ENCODE data around the gene COL15A1. TPM values are rescaled to one million over a fixed set of nuclear protein-coding genes. Genes with fewer than 3 reads are reported as not detected.
"Not testable (repeated sequence)": the region's sequence is repeated elsewhere in the genome, so short reads cannot be mapped to it uniquely, and the experiment has no call there.

The COL15A1 gene
- polyA plus RNA-seq, 3 donors from 2014 or later = 0.36 to 0.85 (median 0.54) TPM

DNA sequence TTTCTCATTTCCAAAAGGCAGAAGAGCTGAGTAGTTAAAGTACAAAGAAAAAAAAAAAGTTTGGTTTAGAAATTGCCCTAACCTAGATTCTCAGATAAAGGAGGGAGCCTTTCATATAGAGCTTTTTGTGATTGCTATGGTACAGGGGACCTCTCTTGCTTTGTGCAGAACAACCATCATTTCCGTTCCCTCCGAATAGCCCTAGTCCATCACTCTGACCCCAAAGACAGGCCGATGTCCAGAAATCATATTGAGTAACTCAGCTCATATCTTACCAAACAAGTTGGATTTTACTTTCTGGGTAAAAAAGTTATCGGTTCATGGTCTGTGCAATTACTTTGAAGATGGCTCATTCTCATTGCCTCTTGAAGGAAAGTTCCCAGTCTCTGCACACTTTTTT is 36.7 kb upstream of the COL15A1 start:
- Mint-ChIP-seq H3K9me3 (no peaks in the 10 kb centered on the region), H3K4me3 (no peak overlapping the region), H3K27me3 (ENCODE audit: low read depth in 3 of 3) (peaks cover 0 to 7% (median 6%) of the 10 kb centered on the region in 3 donors), H3K27ac (no peak overlapping the region), H3K36me3 (no peaks in the 10 kb centered on the region), H3K4me1 (no peaks in the 10 kb centered on the region)
- no peak for DNase-seq

- peaks cover 1 to 7% (median 2%) of the 10 kb centered on the region in 3 donors for H3K27me3 Mint-ChIP-seq (ENCODE audit: low read depth in 3 of 3)
- no peak for DNase-seq
- H3K4me1 Mint-ChIP-seq = no peaks in the 10 kb centered on the region
- H3K36me3 Mint-ChIP-seq = no peaks in the 10 kb centered on the region
- H3K27ac Mint-ChIP-seq = no peak overlapping the region
- no peaks in the 10 kb centered on the region for H3K9me3 Mint-ChIP-seq
- H3K4me3 Mint-ChIP-seq = no peak overlapping the region
These were observed 34.6 kb upstream of the COL15A1 start for GRCh38 chr9:98908897-98909634.

- Mint-ChIP-seq H3K27ac (no peak overlapping the region), H3K9me3 (no peaks in the 10 kb centered on the region)
These were observed 33.8 kb upstream of the COL15A1 start for GRCh38 chr9:98909935-98910334.

GRCh38 chr9:98911042-98911441 is 32.7 kb upstream of the COL15A1 start:
- H3K4me3 Mint-ChIP-seq = no peak overlapping the region
- no peaks in the 10 kb centered on the region for H3K9me3 Mint-ChIP-seq
- no peak for DNase-seq
- H3K4me1 Mint-ChIP-seq = no peaks in the 10 kb centered on the region
- no peaks in the 10 kb centered on the region for H3K36me3 Mint-ChIP-seq
- no peak overlapping the region for H3K27ac Mint-ChIP-seq
- H3K27me3 Mint-ChIP-seq (ENCODE audit: low read depth in 3 of 3) = peaks cover 1 to 4% (median 2%) of the 10 kb centered on the region in 3 donors

More at GRCh38 chr9:98909935-98910334, 33.8 kb upstream of the COL15A1 start:
- Mint-ChIP-seq H3K4me3 (no peak overlapping the region), H3K4me1 (no peaks in the 10 kb centered on the region), H3K36me3 (no peaks in the 10 kb centered on the region), H3K27me3 (ENCODE audit: low read depth in 3 of 3) (peaks cover 1 to 7% (median 2%) of the 10 kb centered on the region in 3 donors)
- DNase-seq = no peak

GRCh38 chr9:98911738-98912137 is 32.0 kb upstream of the COL15A1 start:
- DNase-seq; H3K4me3 Mint-ChIP-seq; H3K27ac Mint-ChIP-seq; H3K36me3 Mint-ChIP-seq; H3K4me1 Mint-ChIP-seq; H3K9me3 Mint-ChIP-seq; H3K27me3 Mint-ChIP-seq (ENCODE audit: low read depth in 3 of 3): not testable (repeated sequence)

DNA sequence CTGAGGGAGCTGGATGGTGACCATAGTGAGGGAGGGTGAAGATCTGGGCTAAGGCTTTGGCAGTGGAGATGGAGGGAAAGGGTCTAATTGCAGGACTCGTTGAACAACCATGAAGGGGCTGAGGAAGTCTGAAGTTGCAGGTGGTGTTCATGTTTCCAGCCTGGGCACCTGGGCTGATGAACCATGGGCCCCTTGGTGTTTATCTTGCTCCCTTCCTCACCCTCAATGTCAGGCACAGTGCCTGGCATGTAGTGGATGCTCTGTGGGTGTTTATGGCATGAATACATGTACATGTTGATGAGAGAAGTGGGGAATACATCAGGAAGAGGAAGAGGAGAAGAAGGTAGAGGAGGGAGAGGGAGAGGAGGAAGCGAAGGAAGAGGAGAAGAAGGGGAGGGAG is 31.3 kb upstream of the COL15A1 start:
- no peaks in the 10 kb centered on the region for H3K36me3 Mint-ChIP-seq
- H3K4me3 Mint-ChIP-seq = no peak overlapping the region
- DNase-seq = no peak
- H3K4me1 Mint-ChIP-seq = no peaks in the 10 kb centered on the region
- H3K9me3 Mint-ChIP-seq = no peaks in the 10 kb centered on the region
- H3K27me3 Mint-ChIP-seq (ENCODE audit: low read depth in 3 of 3) = peaks cover 1 to 4% (median 2%) of the 10 kb centered on the region in 3 donors
- no peak overlapping the region for H3K27ac Mint-ChIP-seq

DNA sequence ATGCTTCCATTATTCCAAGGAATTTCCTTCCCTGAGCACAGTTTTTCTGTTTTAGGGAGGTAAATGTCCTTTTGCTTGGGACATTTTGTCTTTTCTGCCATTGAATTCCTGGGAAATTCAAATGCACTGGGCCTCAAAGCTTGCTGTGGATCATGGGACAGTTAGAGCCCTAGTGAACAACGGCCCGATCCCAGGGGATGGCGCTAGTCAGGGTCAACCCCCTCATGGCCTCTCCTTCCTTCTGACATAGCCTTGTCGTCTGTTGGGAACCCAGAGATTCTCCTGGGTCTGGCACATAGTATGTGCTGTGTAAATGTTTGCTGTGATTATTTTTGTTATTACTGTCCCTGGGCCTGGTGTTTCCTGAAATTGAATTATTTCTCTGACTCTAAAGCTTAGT is 30.7 kb upstream of the COL15A1 start:
- Mint-ChIP-seq H3K9me3 (no peaks in the 10 kb centered on the region), H3K4me3 (no peak overlapping the region), H3K36me3 (no peaks in the 10 kb centered on the region), H3K27me3 (ENCODE audit: low read depth in 3 of 3) (peaks cover 1 to 4% (median 2%) of the 10 kb centered on the region in 3 donors), H3K4me1 (no peaks in the 10 kb centered on the region), H3K27ac (no peak overlapping the region)
- no peak for DNase-seq

DNA sequence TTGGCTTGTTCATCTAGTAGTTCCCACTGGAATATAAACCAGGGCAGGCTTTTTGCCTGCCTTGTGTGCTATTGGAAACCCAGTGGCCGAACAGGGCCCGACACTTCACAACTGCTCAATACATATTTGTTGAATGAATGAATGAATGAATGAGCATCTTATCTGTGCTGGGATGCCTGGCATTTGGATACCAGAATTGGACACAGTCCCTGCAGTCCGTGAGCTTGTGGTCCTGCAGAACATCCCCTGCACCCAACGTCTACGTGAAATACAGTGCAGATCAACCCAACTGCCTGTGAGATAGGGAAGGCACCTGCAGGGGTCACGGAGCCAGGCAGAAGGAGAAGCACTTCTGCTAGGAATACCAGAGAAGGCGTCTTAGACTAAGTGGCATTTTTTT is 30.0 kb upstream of the COL15A1 start:
- Mint-ChIP-seq H3K4me3 (no peak overlapping the region), H3K27me3 (ENCODE audit: low read depth in 3 of 3) (peaks cover 1 to 4% (median 2%) of the 10 kb centered on the region in 3 donors), H3K27ac (no peak overlapping the region), H3K9me3 (no peaks in the 10 kb centered on the region), H3K4me1 (no peaks in the 10 kb centered on the region), H3K36me3 (no peaks in the 10 kb centered on the region)
- DNase-seq = no peak

- DNase-seq = no peak
- Mint-ChIP-seq H3K9me3 (no peaks in the 10 kb centered on the region), H3K4me3 (no peak overlapping the region), H3K27ac (no peak overlapping the region), H3K4me1 (no peaks in the 10 kb centered on the region), H3K36me3 (no peaks in the 10 kb centered on the region), H3K27me3 (ENCODE audit: low read depth in 3 of 3) (peaks cover 1 to 4% (median 2%) of the 10 kb centered on the region in 3 donors)
These were observed 28.1 kb upstream of the COL15A1 start for GRCh38 chr9:98915599-98915998.

- Mint-ChIP-seq H3K27me3 (ENCODE audit: low read depth in 3 of 3) (peaks cover 0 to 7% (median 2%) of the 10 kb centered on the region in 3 donors), H3K27ac (no peak overlapping the region)
- no peak for DNase-seq
These were observed 27.0 kb upstream of the COL15A1 start for GRCh38 chr9:98916660-98917059.

DNA sequence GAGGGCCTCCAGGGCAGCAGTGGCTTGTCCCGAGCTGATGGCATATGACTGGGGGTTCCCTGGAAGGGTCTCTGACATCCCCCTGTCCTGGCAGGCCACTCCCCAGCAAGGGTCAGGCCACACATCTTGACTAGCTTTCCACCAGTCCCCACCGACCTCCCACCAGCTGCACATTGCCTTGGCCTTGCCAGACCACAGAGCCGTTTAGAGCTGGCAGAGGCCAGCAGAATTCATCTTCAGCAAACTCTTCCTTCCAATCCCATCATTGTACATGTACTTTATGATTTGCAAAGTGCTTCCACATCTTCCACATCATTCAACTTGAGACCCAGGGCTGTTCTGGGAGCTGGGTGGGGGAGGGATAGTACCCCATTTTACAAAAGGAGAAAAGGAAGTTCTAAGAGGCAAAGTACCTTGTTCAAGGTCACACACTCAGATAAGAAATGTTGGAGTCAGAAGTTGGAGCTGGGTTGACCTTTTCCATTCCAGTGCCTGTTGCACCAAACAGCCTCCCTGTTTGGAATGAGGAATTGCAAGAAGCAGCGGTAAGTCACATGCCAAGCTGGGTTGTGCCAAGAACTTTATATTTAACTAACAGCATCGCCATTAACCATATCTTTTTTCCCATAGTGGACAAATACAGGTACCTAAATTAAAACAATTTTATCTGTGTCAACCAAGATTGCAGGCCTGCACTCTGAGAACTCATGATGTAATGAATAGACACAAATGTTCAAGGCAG is 25.8 kb upstream of the COL15A1 start:
- H3K4me1 Mint-ChIP-seq = no peaks in the 10 kb centered on the region
- H3K4me3 Mint-ChIP-seq = no peak overlapping the region
- H3K9me3 Mint-ChIP-seq = no peaks in the 10 kb centered on the region
- DNase-seq = no peak
- H3K27me3 Mint-ChIP-seq (ENCODE audit: low read depth in 3 of 3) = peaks cover 0 to 7% (median 2%) of the 10 kb centered on the region in 3 donors
- H3K36me3 Mint-ChIP-seq = no peaks in the 10 kb centered on the region
- H3K27ac Mint-ChIP-seq = peak overlapping the region in 1 of 6 donors; percentile 23

More at GRCh38 chr9:98916660-98917059, 27.0 kb upstream of the COL15A1 start:
- Mint-ChIP-seq H3K4me1 (no peaks in the 10 kb centered on the region), H3K4me3 (no peak overlapping the region), H3K36me3 (no peaks in the 10 kb centered on the region), H3K9me3 (no peaks in the 10 kb centered on the region)

- Mint-ChIP-seq H3K9me3 (no peaks in the 10 kb centered on the region), H3K27me3 (ENCODE audit: low read depth in 3 of 3) (peaks cover 0 to 3% (median 2%) of the 10 kb centered on the region in 3 donors), H3K4me1 (no peaks in the 10 kb centered on the region), H3K36me3 (no peaks in the 10 kb centered on the region), H3K27ac (no peak overlapping the region), H3K4me3 (no peak overlapping the region)
- no peak for DNase-seq
These were observed 22.0 kb upstream of the COL15A1 start for GRCh38 chr9:98921732-98922131.

DNA sequence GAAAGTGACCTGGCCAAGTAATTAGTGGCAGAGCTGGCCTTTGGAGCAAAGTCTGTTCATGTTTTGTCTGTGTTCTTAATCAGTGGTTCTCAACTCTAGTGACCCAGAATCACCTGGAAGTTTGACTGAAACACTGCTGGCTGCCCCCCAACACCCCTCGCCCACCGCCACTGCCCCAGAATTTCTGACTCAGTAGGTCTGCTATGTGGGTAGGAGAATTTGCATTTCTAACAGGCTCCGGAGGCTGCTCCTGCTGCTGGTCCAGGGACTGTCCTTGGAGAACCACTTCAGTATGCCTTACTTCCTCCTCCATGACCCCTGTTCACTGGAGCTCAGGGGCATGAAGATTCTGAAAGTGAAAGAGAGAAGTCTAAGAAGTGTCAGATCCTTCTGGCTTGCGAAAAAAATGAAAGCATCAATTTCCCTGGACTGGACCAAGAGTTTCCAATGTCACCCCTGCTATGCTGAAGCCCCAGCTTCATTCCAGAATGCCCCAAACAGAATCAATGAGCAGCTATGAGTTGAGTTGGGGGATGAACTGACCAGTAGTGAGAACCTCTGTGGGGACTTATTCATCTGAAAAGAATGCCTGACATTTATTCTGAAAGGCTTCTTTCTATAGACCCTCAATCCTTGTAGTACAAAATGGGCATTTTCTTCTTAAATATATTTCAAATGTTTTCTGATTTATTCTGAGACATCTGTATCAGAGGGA is 20.8 kb upstream of the COL15A1 start:
- no peaks in the 10 kb centered on the region for H3K9me3 Mint-ChIP-seq

More for the DNA sequence above, 20.8 kb upstream of the COL15A1 start:
- H3K4me3 Mint-ChIP-seq = no peak overlapping the region
- H3K36me3 Mint-ChIP-seq = no peaks in the 10 kb centered on the region
- no peak overlapping the region for H3K27ac Mint-ChIP-seq
- H3K4me1 Mint-ChIP-seq = no peaks in the 10 kb centered on the region
- peaks cover 0 to 3% (median 2%) of the 10 kb centered on the region in 3 donors for H3K27me3 Mint-ChIP-seq (ENCODE audit: low read depth in 3 of 3)
- DNase-seq = no peak
